ENCODE data around the gene AJAP1.

Gene AJAP1

GRCh38 chr1:4633346-4633745, 21.1 kb upstream of the AJAP1 start:
- no peak for DNase-seq (ENCODE audit: extremely low read depth, low read depth)

GRCh38 chr1:4634156-4634792, 20.1 kb upstream of the AJAP1 start:
- TF ChIP-seq, protein P1, sequence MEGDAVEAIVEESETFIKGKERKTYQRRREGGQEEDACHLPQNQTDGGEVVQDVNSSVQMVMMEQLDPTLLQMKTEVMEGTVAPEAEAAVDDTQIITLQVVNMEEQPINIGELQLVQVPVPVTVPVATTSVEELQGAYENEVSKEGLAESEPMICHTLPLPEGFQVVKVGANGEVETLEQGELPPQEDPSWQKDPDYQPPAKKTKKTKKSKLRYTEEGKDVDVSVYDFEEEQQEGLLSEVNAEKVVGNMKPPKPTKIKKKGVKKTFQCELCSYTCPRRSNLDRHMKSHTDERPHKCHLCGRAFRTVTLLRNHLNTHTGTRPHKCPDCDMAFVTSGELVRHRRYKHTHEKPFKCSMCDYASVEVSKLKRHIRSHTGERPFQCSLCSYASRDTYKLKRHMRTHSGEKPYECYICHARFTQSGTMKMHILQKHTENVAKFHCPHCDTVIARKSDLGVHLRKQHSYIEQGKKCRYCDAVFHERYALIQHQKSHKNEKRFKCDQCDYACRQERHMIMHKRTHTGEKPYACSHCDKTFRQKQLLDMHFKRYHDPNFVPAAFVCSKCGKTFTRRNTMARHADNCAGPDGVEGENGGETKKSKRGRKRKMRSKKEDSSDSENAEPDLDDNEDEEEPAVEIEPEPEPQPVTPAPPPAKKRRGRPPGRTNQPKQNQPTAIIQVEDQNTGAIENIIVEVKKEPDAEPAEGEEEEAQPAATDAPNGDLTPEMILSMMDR (IDR thresholded peaks at IDR 0.05; ENCODE audit: low read depth, low read length): no peak
- DNase-seq (ENCODE audit: extremely low read depth, low read depth): no peak

More at GRCh38 chr1:4633346-4633745, 21.1 kb upstream of the AJAP1 start:
- TF ChIP-seq, protein P1 (IDR thresholded peaks at IDR 0.05; ENCODE audit: low read depth, low read length): no peak

- no peak for DNase-seq (ENCODE audit: extremely low read depth, low read depth)
- TF ChIP-seq, protein P1 (IDR thresholded peaks at IDR 0.05; ENCODE audit: low read depth, low read length): no peak
Observed at GRCh38 chr1:4634793-4635406, 19.5 kb upstream of the AJAP1 start.

- TF ChIP-seq, protein P1 (IDR thresholded peaks at IDR 0.05; ENCODE audit: low read depth, low read length): no peak
- DNase-seq (ENCODE audit: extremely low read depth, low read depth): no peak
Observed at GRCh38 chr1:4636186-4636585, 18.2 kb upstream of the AJAP1 start.

DNA sequence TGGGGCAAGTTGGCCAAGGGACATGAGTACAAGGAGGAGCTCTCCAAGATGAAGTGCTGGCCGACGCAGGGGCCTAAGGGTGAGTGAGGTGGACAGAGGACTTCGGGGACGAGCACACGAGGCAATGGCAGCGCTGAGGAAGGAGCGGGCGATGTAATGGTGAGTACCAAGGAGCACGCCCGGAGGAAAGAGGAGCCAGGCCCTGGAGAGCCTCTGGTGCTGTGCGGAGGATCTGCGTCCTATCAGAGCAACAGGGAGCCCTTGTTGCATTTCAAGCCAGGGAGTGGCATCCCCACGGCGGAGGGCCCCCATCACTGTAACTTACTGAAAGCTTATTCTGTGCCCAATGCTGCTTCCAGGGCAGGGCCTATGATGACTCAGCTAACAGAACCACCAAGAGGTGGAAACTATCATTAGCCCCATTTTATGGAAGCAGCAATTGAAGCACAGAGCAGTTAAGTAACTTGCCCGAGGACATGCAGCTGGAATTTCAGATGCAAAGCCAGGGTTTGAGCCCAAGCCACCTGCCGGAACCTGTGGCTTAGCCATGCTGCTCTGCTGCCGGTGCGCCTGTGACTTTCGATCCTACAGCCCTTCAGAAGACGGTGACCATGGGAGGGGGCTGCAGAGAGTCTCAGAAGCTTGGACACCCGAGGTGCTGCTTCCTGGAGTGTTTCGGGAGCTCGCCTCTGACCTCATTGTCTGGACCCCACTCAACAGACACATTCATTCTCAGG, 17.6 kb upstream of the AJAP1 start:
- TF ChIP-seq, protein P1 (IDR thresholded peaks at IDR 0.05; ENCODE audit: low read depth, low read length): no peak

GRCh38 chr1:4637616-4638344, 16.6 kb upstream of the AJAP1 start:
- TF ChIP-seq, protein P1 (IDR thresholded peaks at IDR 0.05; ENCODE audit: low read depth, low read length): no peak

More for the DNA sequence above, 17.6 kb upstream of the AJAP1 start:
- DNase-seq (ENCODE audit: extremely low read depth, low read depth): no peak

More at GRCh38 chr1:4637616-4638344, 16.6 kb upstream of the AJAP1 start:
- DNase-seq (ENCODE audit: extremely low read depth, low read depth): no peak

All from AG09319 (cell line).